ENCODE data around the gene CLCA1. TPM values are rescaled to one million over a fixed set of nuclear protein-coding genes. Genes with fewer than 3 reads are reported as not detected.

CLCA1 gene
- total and polyA plus RNA-seq, 2 experiments from 2014 or later: not detected

DNA sequence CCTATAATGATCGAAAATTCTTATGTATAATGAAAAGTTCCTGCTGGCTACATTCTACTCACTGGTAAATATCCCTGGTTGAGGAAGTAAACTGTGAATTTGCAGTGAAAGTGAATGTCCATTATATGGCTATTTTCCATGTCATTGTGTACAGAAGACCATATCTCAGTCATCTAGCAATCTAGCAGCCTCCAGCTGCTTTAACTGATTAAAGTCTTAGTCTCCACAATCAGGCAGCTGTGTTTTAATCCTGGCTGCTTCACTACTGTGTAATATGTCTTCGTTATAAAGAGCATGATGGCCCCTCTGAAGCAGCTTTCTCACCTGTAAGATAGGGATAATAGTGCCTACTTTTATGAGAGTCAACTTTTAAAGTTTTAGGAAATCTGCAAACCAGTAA, 33.4 kb upstream of the CLCA1 start:
- Mint-ChIP-seq H3K27me3 (ENCODE audit: insufficient read depth, low read depth, poor library complexity) (no peaks in the 10 kb centered on the region), H3K27ac (no peak overlapping the region), H3K4me1 (no peaks in the 10 kb centered on the region), H3K36me3 (ENCODE audit: low read depth) (no peaks in the 10 kb centered on the region), H3K9me3 (no peaks in the 10 kb centered on the region), H3K4me3 (no peak overlapping the region)
- Histone ChIP-seq H3K4me1 (ENCODE audit: insufficient read depth) (no peaks in the 10 kb centered on the region), H3K27ac (ENCODE audit: low read depth) (no peak overlapping the region), H3K36me3 (ENCODE audit: insufficient read depth) (no peaks in the 10 kb centered on the region), H3F3A (replicated peaks; ENCODE audit: low read depth) (no peaks in the 10 kb centered on the region), H3K4me2 (no peak overlapping the region), H3K79me2 (replicated peaks; ENCODE audit: insufficient read depth) (no peaks in the 10 kb centered on the region), H4K20me1 (replicated peaks; ENCODE audit: insufficient read depth) (no peaks in the 10 kb centered on the region), H3K27me3 (ENCODE audit: insufficient read depth) (no peaks in the 10 kb centered on the region), H3K4me3 (no peak overlapping the region), H3K9me2 (ENCODE audit: insufficient read depth) (no peaks in the 10 kb centered on the region), H2AFZ (no peak overlapping the region)
- DNase-seq (ENCODE audit: low spot score) (no peak), ATAC-seq (no peak)
- TF ChIP-seq CREB1 (CRISPR knock-in tag; IDR thresholded peaks at IDR 0.05; ENCODE audit: low read depth): no peak
- no peak for TF ChIP-seq STAT1 (IDR thresholded peaks at IDR 0.05; ENCODE audit: unreplicated experiment)
- TF ChIP-seq, protein P1, sequence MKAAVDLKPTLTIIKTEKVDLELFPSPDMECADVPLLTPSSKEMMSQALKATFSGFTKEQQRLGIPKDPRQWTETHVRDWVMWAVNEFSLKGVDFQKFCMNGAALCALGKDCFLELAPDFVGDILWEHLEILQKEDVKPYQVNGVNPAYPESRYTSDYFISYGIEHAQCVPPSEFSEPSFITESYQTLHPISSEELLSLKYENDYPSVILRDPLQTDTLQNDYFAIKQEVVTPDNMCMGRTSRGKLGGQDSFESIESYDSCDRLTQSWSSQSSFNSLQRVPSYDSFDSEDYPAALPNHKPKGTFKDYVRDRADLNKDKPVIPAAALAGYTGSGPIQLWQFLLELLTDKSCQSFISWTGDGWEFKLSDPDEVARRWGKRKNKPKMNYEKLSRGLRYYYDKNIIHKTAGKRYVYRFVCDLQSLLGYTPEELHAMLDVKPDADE (IDR thresholded peaks at IDR 0.05): no peak
- no peak for TF ChIP-seq EZH2 (IDR thresholded peaks at IDR 0.05; ENCODE audit: low read depth, unreplicated experiment)
- TF ChIP-seq POLR2AphosphoS5 (IDR thresholded peaks at IDR 0.05; ENCODE audit: low read depth): no peak
- TF ChIP-seq JUNB (IDR thresholded peaks at IDR 0.05; ENCODE audit: unreplicated experiment): no peak
- no peak for TF ChIP-seq ZNF331 (CRISPR knock-in tag; IDR thresholded peaks at IDR 0.05; ENCODE audit: low read depth)
- TF ChIP-seq, protein P2, sequence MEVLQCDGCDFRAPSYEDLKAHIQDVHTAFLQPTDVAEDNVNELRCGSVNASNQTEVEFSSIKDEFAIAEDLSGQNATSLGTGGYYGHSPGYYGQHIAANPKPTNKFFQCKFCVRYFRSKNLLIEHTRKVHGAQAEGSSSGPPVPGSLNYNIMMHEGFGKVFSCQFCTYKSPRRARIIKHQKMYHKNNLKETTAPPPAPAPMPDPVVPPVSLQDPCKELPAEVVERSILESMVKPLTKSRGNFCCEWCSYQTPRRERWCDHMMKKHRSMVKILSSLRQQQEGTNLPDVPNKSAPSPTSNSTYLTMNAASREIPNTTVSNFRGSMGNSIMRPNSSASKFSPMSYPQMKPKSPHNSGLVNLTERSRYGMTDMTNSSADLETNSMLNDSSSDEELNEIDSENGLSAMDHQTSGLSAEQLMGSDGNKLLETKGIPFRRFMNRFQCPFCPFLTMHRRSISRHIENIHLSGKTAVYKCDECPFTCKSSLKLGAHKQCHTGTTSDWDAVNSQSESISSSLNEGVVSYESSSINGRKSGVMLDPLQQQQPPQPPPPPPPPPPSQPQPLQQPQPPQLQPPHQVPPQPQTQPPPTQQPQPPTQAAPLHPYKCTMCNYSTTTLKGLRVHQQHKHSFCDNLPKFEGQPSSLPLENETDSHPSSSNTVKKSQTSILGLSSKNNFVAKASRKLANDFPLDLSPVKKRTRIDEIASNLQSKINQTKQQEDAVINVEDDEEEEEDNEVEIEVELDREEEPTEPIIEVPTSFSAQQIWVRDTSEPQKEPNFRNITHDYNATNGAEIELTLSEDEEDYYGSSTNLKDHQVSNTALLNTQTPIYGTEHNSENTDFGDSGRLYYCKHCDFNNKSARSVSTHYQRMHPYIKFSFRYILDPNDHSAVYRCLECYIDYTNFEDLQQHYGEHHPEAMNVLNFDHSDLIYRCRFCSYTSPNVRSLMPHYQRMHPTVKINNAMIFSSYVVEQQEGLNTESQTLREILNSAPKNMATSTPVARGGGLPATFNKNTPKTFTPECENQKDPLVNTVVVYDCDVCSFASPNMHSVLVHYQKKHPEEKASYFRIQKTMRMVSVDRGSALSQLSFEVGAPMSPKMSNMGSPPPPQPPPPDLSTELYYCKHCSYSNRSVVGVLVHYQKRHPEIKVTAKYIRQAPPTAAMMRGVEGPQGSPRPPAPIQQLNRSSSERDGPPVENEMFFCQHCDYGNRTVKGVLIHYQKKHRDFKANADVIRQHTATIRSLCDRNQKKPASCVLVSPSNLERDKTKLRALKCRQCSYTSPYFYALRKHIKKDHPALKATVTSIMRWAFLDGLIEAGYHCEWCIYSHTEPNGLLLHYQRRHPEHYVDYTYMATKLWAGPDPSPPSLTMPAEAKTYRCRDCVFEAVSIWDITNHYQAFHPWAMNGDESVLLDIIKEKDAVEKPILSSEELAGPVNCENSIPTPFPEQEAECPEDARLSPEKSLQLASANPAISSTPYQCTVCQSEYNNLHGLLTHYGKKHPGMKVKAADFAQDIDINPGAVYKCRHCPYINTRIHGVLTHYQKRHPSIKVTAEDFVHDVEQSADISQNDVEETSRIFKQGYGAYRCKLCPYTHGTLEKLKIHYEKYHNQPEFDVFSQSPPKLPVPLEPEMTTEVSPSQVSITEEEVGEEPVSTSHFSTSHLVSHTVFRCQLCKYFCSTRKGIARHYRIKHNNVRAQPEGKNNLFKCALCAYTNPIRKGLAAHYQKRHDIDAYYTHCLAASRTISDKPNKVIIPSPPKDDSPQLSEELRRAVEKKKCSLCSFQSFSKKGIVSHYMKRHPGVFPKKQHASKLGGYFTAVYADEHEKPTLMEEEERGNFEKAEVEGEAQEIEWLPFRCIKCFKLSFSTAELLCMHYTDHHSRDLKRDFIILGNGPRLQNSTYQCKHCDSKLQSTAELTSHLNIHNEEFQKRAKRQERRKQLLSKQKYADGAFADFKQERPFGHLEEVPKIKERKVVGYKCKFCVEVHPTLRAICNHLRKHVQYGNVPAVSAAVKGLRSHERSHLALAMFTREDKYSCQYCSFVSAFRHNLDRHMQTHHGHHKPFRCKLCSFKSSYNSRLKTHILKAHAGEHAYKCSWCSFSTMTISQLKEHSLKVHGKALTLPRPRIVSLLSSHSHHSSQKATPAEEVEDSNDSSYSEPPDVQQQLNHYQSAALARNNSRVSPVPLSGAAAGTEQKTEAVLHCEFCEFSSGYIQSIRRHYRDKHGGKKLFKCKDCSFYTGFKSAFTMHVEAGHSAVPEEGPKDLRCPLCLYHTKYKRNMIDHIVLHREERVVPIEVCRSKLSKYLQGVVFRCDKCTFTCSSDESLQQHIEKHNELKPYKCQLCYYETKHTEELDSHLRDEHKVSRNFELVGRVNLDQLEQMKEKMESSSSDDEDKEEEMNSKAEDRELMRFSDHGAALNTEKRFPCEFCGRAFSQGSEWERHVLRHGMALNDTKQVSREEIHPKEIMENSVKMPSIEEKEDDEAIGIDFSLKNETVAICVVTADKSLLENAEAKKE (CRISPR knock-in tag; IDR thresholded peaks at IDR 0.05): no peak
- TF ChIP-seq, protein P3, sequence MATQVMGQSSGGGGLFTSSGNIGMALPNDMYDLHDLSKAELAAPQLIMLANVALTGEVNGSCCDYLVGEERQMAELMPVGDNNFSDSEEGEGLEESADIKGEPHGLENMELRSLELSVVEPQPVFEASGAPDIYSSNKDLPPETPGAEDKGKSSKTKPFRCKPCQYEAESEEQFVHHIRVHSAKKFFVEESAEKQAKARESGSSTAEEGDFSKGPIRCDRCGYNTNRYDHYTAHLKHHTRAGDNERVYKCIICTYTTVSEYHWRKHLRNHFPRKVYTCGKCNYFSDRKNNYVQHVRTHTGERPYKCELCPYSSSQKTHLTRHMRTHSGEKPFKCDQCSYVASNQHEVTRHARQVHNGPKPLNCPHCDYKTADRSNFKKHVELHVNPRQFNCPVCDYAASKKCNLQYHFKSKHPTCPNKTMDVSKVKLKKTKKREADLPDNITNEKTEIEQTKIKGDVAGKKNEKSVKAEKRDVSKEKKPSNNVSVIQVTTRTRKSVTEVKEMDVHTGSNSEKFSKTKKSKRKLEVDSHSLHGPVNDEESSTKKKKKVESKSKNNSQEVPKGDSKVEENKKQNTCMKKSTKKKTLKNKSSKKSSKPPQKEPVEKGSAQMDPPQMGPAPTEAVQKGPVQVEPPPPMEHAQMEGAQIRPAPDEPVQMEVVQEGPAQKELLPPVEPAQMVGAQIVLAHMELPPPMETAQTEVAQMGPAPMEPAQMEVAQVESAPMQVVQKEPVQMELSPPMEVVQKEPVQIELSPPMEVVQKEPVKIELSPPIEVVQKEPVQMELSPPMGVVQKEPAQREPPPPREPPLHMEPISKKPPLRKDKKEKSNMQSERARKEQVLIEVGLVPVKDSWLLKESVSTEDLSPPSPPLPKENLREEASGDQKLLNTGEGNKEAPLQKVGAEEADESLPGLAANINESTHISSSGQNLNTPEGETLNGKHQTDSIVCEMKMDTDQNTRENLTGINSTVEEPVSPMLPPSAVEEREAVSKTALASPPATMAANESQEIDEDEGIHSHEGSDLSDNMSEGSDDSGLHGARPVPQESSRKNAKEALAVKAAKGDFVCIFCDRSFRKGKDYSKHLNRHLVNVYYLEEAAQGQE (IDR thresholded peaks at IDR 0.05; ENCODE audit: unreplicated experiment): no peak
- TF ChIP-seq, protein P4, sequence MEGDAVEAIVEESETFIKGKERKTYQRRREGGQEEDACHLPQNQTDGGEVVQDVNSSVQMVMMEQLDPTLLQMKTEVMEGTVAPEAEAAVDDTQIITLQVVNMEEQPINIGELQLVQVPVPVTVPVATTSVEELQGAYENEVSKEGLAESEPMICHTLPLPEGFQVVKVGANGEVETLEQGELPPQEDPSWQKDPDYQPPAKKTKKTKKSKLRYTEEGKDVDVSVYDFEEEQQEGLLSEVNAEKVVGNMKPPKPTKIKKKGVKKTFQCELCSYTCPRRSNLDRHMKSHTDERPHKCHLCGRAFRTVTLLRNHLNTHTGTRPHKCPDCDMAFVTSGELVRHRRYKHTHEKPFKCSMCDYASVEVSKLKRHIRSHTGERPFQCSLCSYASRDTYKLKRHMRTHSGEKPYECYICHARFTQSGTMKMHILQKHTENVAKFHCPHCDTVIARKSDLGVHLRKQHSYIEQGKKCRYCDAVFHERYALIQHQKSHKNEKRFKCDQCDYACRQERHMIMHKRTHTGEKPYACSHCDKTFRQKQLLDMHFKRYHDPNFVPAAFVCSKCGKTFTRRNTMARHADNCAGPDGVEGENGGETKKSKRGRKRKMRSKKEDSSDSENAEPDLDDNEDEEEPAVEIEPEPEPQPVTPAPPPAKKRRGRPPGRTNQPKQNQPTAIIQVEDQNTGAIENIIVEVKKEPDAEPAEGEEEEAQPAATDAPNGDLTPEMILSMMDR (conservative IDR thresholded peaks at IDR 0.05; ENCODE audit: low read depth in 2 of 2): no peak
- TF ChIP-seq ZNF114 (CRISPR knock-in tag; IDR thresholded peaks at IDR 0.05): no peak
